SIG-M5 (cell line): ENCODE data around the gene GSTA4.
"Not testable (repeated sequence)": the region's sequence is repeated elsewhere in the genome, so short reads cannot be mapped to it uniquely, and the experiment has no call there.

Source experiments
- DNase-seq: peaks from one replicate; lab custom pipeline; 2025; lab: John Stamatoyannopoulos, UW

Gene GSTA4

DNA sequence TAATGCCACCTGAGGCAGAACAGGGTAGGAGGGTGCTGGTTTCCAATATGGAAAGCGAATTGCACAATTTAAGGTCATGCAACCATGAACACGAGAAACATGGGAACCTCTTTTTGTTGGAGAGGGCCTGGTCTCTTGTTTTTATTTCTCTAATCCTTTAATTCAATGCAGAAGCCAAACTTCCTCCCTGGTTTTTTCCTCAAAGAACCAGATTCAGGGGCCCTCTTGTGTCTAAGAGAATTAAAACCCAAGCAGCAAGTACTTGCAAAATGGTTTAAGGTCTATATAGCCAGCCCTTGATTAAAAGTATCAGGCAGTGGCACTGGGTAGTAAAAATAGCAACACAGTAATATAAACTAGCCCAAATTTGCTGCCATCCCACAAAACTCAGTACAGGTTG, 19.5 kb downstream of the GSTA4 start:
- no peak for DNase-seq

DNA sequence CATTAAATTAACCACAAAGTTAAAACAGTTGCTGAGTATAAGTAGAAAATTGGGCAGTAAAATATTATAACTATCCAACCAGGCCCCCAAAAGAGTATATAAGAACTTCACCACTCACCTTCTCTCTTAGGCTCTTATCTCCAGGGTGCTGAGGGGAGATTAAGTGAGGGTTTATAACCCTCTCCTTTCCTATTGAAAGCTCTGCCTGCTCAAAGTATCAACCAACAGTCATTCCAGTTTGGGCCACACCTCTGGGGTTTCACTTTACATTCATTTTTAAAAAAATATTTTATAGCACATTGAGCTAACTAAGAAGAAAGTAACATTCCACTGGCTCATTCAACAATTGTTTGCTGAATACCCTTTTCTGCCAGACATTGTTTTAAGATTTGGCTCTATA, 22.1 kb downstream of the GSTA4 start:
- no peak for DNase-seq

DNA sequence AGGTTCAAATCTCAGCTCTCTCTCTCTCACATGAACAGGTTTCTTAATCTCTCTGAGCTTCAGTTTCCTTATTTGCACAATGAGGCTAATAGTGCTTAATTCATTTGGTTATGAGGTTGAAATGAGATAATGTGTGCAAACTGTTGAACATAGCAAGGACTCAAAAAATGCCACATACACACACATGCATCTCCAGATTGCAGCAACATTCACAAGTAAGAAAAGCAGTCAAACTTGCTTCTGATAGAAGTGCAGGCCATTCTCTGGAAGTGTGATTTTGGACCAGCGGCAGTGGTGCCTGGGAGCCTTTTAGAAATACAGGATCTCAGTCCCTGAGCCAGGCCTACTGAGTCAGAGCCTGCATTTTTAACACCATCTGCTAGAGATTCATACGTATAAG, 25.7 kb downstream of the GSTA4 start:
- DNase-seq = no peak

DNA sequence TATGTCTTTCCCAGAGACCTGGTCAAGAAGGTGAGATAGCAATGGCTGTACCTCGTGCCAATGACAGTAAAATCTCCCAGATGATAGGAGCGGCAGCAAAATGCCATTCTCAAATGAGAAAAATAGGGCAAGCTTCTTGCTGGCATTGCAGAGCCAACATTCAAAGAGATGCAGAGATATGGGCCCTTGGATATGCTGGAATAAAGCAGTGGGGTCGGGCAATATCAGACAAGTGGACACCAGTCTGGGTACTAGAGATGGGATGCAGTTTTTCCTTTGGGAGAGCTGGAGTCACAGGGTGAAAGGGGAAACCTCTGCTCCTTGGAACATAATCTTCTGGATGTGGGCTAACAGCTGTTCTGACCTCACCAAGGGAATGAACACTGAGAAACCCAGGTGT, 29.0 kb downstream of the GSTA4 start:
- no peak for DNase-seq

DNA sequence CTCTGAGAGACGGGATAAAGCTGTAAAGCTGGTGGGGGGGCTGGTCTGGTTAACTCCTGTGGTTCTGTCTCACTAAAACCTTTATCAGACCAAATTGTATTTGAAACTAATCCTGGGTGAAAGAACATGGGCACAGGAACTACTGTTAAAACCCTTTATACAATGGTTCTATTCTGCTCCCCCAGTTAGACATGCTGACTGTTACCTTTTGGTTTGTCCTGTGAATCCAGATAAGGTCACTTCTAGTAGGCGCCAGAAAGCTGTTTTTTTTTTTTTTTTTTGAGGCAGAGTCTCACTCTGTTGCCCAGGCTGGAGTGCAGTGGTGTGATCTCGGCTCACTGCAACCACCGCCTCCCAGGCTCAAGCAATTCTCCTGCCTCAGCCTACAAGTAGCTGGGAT, 29.7 kb downstream of the GSTA4 start:
- DNase-seq = no peak

DNA sequence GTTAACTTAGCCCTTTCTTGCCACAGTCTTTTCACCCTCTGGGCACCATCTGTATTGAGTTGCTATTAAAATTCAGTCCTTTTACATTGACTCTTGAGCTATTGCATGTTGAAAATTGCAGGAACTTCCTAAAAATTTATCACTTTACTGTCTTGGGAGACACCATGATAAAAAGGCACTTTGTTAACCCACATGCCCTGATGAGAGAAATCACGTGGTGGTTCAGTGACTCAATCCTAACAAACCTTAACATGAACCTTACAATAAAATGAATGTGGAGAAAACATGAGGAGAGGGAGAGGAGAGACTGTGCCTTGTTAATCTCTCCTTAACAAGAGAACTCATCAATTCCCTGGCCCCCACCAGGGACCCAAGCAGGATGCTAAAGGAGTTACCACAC, 30.8 kb downstream of the GSTA4 start:
- DNase-seq = no peak

DNA sequence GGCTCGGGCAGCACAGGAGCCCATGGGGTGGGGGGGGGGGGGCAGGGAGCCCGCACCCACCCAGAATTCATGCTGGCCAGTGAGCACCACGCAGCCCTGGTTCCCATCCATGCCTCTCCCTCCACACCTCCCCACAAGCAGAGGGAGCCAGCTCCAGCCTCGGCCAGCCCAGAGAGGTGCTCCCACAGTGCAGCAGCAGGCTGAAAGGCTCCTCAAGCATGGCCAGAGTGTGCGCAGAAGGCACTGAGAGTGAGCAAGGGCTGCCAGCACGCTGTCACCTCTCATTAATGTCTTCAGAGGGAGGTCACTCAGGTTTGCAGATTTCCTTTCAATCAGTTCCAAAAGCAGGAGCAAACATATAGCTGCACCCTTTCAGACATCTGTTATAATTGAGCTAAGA, 32.4 kb downstream of the GSTA4 start:
- no peak for DNase-seq

DNA sequence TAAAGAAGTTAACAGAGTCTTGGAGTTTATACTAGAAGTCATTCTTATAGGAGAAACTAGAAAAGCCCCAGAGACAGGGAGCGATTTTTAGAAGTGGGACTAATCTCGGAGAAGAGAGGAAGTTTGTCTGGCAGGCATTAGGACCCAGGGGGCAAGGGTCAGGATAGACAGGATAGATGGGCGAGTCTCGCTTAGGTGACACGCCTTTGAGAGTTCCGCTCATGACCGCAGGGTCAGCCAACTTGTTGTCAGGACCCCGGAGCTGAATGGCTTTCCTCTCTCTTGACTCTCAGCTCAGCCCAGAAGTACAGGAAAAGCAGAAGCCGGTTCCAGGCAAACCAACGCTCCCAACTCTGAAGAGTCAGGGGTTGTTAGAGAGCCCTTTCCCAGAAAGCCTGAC, 34.1 kb downstream of the GSTA4 start:
- DNase-seq = not testable (repeated sequence)

DNA sequence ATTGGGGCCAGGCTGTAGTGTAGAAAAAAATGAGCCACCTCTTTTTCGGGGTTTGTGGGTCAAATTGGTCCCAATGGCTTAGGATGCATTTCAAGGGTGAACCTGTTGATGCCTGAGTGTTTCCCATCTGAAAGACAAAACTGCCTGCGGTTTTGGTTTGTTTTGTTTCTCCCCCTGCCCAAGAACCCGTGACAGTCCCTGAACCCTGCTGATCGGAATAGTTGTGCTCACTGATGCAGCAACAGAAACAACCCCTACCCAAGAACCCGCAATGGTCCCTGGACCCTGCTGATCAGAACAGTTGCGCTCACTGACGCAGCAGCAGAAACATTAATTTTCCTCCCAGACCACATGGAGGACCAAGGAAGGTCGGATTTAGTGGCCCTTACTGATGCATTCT, 34.9 kb downstream of the GSTA4 start:
- DNase-seq = not testable (repeated sequence)

DNA sequence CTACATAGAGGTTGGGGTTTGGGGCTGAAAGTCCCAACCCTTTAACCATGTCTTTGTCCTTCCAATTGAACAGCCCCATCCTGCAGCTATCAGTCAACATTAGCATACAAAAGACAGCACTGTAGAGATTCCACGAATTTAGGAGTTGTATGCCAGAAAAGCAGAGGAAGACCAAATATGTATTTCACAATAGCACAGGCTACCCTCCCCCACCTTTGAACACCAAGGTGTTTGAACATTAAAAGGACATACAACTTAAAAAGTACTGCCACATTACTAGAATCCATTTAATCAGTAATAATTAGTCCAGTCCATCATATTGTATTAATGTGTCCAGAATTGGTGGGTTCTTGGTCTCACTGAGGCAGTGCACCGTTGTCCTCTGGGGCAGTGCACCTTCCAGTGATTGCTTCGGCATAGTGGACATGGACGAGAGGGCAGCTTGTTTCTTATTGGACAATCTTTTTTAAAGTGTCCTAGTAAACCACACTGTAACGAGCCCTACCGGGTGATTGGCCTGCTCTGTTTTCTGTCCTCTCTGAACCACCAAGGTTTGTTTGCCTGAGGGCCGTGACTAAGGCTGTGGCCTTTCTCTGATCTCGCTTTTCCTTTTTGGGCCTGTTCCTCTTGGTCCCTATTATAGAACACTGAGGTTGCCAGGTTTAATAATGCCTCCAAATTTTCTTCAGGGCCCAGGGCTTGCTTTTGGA, 36.4 kb downstream of the GSTA4 start:
- DNase-seq = no peak

DNA sequence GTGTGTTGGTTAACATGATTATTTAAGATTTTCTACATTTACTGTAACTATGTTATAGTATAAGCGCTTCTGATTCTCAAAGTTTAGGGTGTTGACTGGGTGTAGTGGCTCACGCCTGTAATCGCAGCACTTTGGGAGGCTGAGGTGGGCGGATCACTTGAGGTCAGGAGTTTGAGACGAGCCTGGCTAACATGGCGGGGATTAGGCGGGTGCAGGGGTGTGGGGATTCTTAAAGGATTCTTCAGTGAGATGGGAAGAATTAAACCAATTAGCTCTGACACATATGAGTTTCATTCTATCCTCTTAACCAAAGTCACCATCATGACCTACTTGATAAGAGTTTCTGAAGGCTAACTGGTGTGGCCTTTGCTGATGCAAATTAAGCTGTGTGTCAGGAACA, 39.2 kb downstream of the GSTA4 start:
- DNase-seq = no peak

DNA sequence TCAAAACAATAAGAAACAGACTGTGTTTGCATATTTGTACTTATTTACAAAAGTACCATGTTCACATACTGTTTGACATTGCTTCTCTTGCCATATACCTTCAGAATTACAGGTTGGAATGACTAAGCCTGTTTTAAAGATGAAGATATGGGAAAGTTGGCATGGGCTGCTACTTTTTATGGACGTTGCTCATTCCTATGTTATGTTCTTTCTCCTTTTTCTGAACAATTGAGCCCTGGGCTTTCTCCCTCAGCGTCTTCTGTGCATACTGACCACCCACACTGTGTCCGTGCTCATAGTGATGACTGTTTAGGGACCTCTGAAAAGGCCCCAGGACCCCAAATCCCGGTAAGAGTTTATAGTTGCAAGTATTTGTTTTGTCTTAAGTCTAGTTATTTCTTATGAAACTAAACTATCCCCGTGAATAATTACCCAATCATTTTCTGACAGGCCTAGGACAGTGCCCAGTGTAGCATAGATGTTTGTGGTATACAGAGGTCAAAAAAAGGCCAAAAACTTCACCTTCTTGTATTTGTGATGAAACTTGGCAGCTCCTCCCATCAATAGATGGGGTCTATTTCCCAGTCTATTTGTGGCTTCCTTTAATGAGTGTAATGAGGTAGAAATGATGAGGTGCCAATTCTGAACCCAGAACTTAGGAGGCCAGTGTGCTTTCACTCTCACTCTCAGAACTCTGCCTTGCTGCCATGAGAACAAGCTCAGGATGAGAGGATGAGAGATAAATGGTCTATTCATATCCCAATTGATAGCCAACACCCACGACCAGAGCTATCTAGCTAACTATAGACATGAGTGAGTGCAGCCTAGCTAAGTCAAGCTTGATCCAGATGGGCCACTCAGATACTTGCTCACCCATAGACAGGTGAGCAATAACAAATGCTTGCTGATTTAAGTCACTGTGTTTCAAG, 40.9 kb downstream of the GSTA4 start:
- DNase-seq = no peak

DNA sequence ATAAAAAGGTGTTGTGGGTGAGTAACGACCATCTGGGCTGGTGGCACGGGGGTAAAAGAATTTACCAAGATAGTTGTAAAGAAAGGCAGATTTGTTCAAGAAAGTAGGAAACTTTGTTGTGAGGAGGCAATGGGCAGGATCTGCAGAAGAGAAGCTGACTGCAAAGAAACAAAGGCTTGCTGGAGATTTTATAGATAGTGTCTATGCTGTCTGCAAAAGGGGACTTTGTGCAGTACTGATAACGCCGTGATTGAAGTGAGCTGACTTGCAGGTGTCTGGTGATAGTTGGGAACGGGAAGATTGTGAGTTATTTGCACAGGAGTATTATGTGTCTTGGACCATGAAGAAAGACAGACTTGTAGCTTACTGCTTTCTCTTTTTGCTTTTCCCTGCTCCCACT, 48.8 kb downstream of the GSTA4 start:
- no peak for DNase-seq

DNA sequence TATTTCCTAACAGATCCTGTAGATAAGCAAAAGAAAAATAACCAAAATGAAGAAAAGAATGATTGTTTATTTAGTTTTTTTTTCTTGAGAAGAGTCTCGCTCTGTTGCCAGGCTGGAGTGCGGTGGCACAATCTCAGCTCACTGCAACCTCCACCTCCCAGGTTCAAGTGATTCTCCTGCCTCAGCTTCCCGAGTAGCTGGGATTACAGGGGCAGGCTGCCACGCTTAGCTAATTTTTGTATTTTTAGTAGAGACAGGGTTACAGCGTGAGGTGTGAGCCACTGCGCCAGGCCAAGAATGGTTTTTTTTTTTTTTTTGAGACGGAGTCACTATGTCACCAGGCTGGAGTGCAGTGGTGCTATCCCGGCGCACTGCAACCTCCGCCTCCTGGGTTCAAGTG, 52.3 kb downstream of the GSTA4 start:
- DNase-seq = not testable (repeated sequence)

DNA sequence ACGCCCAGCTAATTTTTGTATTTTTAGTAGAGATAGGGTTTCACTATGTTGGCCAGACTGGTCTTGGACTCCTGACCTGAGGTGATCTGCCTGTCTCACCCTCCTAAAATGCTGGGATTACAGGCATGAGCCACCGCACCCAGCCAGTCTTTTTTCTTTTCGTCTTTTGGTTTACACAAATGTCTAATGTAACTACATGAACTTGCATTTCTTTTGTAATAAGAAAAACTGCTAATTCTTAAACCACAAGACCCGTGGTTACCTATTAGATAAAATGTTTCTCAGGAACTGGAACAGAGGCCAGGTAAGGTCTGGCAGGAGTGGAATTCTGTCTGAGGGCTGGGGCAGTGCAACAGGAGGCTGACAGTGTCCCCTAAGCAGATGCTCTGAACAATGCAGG, 52.9 kb downstream of the GSTA4 start:
- no peak for DNase-seq

DNA sequence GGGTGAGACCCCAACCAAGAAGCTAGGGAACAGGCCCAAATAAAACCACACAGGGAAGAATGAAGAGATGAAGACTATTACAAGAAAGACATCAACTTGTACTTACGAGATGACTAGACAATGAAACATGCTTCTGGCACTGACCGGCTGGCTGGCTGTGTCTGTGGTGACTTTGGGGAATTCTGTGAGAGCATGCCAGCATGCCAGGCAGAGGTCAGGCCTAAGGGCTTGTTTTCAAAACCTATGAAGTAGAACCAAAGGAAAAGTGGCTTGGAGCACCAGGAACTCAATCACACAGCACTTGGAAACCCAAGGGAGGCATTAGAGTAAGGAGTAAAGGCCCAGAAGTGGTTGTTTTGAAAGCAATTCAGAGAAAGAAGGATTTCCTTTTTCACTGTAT, 57.2 kb downstream of the GSTA4 start:
- DNase-seq = no peak

DNA sequence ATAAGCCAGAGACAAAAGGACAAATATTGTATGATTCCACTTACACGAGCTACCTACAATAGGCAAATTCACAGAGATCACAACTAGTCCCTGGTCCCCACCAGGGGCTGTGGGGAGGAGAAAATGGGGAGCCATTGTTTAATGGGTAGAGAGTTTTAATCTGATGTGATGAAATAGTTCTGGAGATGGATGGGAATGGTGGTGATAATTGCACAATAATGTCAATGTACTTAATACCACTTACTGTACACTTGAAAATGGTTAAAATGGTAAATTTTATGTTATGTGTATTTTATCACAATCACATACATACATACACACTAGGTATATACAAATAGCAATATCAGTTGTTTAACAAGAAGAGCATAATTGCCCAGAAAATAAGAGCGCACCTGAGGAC, 61.3 kb downstream of the GSTA4 start:
- no peak for DNase-seq

DNA sequence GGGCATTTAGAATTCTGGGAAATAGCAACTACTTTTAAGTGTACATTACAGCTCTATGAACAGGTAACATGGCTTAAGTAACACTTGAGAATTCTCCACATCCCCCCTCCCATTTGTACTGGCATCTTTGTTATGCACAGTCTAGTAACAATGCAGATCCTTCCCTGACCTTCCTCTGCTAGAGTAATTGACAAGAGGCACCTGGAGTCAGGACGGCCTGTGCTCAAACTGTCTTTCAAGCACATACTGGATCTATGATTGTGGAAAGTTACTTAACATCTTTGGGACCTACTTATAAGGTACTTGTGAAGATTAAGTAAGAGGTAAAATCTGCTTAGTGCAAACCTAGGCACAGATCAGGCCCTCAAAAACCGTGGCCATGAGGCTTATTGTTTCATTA, 63.7 kb downstream of the GSTA4 start:
- no peak for DNase-seq

DNA sequence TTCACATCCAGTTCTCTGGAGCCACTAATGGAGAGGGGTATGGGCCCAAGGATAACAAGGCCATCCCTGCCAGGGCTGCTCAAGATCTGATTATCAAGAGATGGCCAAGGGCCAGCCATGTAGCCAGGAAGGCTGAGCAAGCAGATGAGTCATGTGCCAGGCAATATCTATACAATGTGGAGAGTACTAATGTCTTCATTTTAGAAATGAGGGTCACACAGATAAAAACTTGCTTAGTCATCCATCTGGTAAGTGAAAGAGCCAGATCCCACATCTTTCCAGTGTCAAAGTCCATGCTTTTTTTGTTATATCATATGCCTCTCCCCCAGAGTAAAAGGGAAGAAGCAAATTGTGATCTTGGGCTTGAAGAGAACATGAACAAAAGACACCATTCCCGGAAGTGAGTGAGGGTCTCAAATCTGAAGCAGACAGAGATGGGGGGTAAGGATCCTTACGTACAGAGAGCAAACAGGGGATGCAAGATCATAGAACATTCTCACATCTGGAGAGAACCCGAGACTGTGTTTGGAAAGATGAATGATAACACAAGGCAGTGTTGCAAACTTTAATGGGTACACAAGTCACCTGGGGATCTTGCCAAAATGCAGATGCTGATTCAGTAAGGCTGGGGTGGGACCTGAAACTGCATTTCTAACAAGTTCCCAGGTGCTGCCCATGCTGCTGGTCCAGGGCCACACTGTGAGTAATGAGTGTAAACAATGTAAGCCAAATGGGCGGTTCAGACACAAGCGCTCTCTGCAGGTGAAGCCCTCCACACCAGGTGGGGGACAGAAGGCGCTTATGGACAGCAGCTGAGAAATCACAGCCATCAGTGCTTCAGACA, 65.5 kb downstream of the GSTA4 start:
- DNase-seq = no peak
